GM19438 (cell line): ENCODE data around the gene GPR32.
"Not testable (repeated sequence)": the region's sequence is repeated elsewhere in the genome, so short reads cannot be mapped to it uniquely, and the experiment has no call there.

ENCODE experiments used
- ATAC-seq: cut with Tn5 transposase; IDR thresholded peaks from one replicate; pipeline ENCODE4 v1.9.1; 2021; ENCODE audit warnings: low read depth; ENCODE audit not compliant: unreplicated experiment

Gene GPR32, protein sequence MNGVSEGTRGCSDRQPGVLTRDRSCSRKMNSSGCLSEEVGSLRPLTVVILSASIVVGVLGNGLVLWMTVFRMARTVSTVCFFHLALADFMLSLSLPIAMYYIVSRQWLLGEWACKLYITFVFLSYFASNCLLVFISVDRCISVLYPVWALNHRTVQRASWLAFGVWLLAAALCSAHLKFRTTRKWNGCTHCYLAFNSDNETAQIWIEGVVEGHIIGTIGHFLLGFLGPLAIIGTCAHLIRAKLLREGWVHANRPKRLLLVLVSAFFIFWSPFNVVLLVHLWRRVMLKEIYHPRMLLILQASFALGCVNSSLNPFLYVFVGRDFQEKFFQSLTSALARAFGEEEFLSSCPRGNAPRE

DNA sequence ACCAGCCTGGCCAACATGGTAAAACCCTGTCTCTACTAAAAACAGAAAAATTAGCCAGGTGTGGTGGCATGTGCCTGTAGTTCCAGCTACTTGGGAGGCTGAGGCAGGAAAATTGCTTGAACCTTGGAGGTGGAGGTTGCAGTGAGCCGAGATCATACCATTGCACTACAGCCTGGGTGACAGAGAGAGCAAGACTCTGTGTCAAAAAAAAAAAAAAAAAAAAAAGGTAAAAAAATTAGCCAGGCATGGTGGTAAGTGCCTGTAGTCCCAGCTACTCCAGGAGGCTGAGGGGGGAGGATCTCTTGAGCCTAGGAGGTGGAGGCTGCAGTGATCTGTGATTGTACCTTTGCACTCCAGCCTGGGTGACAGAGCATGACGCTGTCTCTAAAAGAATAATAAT, at the start of gene GPR32:
Gene GPR32, plus strand, starts transcription at position 301 of the 400 bp plus-strand sequence. CDS start 137 bp downstream, outside the sequence.
- ATAC-seq: not testable (repeated sequence)

DNA sequence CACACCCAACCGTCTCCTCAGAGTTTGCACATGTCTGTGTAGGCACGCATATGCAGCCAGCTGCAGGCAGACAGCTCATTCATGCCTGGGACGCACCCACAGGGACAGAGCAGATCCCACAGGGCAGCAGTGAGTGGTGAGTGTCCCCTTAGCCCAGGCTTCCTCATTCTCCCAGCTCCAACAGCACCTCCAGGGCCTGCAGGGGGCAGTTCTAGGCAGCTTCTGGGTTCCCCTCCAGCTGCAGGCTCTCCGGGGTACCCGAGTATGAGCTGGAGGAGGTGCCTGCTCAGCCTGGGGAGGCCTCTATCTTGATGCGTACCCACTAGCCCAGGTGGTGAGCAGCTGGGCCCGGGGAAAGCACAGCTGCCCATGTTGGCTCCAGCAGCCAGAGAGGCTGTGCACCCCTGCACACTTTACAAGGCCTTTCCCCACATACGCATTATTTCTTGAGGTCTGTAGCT, 49.3 kb upstream of the GPR32 start:
- no peak for ATAC-seq

DNA sequence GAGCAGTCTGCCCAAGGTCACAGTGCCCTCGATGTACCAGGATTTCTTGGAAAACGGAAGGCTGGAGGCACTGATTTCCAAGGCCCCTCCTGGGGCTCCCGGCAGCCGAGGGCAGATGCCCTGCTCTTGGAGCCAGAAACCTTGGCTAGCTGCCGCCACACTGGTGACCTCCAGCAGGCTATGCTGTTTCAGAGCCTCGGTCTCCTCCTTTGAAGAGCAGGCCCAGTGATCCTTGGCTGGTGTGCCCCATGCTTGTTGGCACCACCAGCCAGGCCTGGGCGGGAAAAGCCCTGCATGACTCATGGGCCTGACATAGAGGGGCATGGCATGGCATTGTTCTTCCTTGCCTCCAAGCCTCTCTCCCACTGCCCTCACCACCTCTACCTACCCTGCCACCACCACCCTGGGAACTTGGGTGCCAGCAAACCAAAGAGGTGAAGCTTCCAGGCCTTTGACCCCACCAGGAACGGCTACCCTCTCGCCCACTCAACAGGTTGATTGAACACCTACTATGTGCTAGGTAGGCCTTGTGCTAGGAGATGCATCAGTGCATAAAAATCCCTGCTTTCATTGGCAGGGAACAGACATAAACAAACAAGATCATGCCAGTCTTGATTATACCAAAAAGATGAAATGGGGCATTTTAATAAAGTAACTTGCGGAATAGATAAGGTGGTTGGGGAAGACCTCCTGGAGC, 48.7 kb upstream of the GPR32 start:
- ATAC-seq: no peak

DNA sequence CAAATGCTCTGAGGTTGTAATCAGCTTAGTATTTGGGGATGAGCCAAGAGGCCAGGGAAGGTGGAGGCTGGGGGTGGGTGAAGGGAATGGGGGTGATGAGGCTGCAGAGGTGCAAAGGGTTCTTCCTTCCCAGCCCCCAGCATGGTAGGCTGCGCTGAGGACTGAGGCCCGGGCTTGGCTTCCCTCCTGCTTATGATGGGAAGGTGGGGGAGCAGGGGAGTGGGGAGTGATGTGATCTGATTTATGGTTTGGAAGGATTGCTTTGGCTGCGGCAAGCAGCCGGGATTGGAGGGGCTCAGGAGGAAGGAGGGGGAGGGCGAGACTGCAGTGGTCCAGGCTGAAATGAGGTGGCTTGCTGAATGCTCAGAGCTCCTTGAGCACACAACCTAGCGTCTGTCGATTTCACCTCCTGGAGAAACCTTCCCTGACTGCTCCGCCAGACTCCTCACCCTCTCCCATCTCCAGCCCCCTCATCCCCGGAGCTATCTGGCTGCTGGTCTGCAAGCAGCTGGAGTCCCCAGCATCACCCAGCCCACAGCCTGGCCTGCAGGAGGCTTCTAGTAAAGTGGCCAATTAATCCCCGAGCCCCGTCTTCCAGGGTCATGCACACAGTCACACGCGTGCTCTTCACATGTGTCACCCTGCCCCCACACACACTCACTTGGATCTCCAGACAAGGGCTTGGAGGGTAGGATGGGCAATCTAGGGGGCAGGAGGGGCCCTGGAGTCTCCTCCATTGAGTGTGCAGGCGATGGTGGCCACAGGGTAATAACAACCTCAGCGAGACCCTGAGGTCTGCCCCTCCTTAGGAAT, 47.9 kb upstream of the GPR32 start:
- ATAC-seq: no peak

DNA sequence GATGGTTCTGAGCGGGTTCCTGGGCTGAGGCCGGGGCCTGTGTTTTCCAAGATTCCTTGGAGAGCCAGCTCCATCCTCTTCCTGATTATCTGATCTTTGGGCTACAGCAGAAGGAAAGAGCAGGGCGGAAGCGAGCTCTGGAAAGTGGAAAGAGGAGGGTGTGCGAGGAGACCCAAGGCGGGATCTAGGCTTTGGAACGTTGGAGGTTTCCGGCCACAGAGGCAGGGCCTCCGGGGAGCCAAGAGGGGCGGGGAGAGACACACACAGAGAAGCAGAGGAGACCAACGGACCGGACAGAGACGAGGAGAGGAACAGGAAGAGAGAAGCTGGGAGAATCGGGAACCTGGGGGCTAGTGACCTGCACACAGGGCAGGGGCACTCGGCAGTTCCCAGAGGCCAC, 47.2 kb upstream of the GPR32 start, which contains the start of gene CLEC11A:
Gene CLEC11A, plus strand, starts transcription at position 296 of the 400 bp plus-strand sequence. CDS start 162 bp downstream, outside the sequence.
- no peak for ATAC-seq

DNA sequence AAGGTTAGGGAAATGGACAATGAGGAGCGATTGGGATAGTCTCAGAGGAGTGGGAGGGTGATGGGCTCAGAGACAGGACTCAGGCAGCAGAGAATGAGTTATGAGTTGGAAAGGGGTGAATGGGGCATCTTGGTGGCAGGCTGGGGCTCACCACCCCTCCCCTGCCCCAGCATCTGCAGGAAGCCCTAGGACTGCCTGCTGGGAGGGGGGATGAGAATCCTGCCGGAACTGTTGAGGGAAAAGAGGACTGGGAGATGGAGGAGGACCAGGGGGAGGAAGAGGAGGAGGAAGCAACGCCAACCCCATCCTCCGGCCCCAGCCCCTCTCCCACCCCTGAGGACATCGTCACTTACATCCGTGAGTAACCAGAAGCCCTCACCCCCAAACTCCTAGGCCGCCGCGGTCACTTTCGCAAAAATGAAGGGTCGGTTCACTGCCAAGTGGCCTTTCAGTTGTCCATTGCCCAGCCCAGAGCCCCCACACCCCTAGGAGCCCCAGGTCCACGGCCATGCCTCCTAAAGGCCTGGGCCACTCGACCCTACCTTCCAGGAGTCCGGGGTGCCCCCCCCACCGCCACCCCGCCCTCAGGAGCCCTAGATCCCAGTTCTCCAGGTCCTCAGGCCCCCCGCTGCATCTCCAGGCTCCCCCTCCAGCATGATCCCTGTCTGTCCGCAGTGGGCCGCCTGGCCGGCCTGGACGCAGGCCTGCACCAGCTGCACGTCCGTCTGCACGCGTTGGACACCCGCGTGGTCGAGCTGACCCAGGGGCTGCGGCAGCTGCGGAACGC, 46.3 kb upstream of the GPR32 start:
- no peak for ATAC-seq

DNA sequence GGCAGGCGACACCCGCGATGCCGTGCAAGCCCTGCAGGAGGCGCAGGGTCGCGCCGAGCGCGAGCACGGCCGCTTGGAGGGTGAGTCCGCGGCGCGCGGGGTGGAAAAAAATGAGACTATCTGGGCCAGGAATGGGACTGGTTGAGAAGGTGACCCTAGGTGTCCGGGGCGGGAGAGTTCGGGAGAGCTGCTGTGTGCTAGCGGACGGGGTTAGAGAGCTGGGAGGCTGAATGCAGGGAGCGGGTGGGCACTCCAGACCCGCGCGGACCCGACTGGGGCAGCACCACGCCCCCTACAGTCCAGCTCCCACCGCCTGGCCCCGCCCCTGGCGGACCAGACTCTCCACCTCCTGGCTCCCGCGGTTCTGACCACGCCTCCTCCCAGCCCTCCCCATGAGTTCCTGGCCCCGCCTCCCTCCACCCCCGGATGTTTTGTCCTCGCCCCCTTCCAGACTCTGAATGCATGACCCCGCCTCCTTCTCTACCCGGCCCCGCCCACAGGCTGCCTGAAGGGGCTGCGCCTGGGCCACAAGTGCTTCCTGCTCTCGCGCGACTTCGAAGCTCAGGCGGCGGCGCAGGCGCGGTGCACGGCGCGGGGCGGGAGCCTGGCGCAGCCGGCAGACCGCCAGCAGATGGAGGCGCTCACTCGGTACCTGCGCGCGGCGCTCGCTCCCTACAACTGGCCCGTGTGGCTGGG, 45.6 kb upstream of the GPR32 start:
- ATAC-seq: peak; percentile 76

DNA sequence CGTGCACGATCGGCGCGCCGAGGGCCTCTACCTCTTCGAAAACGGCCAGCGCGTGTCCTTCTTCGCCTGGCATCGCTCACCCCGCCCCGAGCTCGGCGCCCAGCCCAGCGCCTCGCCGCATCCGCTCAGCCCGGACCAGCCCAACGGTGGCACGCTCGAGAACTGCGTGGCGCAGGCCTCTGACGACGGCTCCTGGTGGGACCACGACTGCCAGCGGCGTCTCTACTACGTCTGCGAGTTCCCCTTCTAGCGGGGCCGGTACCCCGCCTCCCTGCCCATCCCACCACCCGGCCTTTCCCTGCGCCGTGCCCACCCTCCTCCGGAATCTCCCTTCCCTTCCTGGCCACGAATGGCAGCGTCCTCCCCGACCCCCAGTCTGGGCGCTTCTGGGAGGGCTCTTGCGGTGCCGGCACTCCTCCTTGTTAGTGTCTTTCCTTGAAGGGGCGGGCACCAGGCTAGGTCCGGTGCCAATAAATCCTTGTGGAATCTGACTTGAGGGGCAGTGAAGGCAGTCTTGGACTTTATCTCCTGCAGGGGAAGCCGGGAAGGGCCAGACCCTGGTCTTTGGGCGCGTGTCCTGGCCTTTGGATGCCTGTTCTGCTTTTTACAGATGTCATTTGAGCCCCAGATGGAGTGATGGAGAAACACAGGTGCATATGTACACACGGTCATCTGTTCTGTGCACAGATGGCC, 44.9 kb upstream of the GPR32 start:
- ATAC-seq: no peak

DNA sequence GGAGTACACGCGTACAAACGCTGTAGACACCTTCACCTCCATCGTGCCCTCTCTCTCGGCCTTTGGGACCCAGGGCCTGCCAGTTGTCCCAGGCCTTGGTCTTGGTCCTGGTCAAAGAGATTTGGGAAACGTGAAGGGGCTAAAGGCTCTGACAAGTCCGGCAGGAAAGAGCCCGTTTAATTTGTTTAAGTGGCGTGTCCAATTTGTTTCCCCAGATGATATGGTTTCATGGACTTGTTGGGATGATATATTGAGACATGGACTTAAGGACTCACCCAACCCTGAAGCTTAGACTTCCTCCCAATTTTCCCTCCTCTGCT, 44.4 kb upstream of the GPR32 start:
- ATAC-seq: no peak

DNA sequence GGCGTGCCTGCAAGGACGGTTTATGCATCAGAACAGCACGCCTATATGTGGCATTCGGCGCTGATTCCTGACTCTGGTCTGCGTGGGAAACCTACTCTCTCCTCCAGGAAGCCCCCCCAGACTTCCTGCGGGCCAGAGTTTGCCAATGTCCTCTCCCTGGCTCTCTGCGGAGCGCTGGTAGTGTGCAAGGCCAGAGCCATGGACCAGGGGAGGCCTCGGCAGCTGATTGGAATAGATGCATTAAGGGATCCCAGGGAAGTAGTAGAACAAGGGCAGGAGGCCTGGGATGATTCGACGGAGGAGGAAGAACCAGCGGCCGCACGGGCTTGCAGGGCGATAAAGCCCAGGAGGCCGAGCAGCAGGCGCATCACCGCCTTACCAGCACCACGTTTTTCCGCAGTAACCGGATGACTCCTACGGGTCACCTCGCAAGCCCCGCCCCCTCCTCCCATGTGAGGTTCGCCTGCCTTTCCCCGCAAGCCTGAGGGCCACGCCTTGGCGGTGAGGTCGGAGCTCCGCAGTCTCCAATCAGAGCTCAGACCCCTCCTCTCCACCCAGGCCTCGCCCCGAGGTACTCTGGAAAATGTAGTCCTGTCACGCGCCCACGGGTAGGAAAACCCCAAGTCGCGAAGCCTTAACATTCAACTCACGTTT, 42.1 kb upstream of the GPR32 start:
- no peak for ATAC-seq

DNA sequence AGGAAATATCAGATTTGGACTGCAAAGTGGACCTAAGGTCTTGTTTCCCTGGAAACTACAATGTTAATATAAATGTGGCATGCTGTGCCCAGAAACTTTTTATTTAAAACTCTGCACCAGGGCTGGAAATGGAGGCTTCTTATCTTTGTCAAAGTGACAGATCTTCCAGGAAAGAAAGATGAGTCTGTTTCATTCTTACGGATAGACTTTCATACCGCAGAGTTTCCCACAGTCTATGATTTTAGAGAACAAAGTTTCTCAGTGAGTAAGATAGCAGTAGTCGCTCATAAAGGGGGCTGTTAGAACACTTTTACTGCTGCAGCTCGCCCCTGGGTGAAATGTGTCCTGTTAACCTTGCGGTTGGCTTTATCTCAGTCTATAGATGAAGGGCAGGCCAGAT, 40.4 kb upstream of the GPR32 start:
- no peak for ATAC-seq

DNA sequence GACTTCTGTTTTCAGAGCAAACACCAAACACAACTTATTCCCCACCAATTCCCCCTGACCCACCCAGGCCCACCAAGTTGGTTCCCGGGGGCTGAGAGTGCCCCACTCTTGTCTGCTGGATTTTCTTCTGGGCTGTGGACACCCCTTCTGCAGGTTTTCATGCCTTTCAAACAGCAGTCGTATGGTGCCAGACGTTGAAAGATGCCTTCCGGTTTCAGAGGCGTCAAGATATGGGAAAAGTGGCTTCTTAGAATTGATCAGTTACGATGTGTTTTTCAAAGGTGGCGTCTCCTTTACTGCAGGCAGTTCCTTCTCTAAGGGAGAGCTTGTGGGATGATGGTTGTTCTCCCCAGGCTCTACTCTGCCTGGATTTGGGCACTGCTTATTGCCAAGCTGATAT, 34.4 kb upstream of the GPR32 start:
- no peak for ATAC-seq

DNA sequence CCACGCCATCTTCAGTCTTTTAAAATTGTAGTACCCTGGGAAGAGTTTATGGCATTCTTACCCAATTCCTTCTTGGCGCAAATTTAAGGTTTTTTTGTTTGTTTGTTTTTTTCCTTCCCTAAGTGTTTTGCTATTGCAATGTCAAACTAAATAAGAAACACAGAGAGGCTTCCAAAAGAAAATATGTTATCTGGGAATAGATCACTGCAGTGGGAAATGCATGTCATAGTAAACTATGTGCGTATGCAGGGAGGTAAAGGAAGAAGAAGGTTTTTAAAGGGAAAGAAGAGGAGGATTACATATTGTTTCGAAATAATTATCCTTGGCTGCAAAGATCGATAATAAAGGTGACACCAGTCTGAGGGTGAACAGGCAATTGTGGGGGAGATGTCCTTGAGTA, 33.9 kb upstream of the GPR32 start:
- no peak for ATAC-seq

DNA sequence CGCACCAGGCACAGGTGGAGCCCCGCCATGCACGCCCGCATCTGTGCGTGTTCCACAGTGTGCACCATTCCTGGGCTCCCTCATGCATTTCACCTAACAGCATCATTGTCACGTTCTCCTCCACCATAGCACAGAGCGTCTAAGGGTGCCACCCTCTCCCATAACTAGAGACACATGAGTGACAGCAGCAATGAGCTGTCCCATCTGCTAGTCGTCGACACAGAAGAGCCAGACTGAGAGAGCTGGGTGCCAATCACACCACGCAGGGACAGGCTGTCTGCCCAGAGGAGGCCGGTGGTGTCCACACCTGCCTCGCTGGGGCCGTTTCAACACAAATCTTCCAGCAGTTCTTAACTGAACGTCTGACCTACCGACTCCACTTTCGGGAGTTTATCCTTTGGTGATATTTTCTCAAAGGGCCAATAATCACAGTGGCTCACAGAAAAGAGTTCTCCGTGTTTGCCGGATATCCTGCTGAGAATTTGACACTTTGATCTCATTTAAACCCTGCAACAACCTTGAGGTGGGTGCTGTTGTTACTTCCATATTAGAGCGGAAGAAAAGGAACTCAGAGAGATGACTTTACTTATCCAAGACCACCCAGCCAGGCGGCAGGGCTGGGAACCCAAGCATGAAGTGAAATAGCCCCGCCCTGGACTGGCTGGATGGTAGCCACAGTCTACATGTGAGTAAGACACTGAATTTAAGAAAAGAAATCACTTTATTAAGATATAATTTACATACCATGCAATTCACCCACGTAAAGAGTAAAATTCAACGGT, 30.9 kb upstream of the GPR32 start:
- ATAC-seq: no peak

DNA sequence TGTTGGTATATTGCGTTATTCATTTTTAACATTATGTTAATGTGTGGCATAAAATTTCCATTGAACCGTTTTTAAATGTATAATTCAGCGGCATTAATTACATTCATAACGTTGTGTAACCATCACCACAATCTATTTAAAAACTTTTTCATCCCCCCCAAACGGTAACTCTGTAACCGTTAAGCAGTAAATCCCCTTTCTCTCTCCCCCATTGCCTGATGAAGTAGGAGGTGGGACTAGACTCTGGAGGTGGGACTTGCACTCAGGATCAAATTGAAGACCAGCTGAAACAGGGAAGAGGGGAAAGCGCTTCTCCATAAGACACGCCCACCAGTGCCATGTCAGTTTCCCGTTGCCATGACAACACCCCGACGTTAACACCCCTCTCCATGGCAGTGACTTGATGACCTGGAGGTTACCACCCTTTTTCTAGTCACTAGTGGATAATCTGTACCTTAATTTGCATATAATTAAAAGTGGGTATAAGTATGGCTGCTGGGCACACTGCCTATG, 30.3 kb upstream of the GPR32 start:
- no peak for ATAC-seq

DNA sequence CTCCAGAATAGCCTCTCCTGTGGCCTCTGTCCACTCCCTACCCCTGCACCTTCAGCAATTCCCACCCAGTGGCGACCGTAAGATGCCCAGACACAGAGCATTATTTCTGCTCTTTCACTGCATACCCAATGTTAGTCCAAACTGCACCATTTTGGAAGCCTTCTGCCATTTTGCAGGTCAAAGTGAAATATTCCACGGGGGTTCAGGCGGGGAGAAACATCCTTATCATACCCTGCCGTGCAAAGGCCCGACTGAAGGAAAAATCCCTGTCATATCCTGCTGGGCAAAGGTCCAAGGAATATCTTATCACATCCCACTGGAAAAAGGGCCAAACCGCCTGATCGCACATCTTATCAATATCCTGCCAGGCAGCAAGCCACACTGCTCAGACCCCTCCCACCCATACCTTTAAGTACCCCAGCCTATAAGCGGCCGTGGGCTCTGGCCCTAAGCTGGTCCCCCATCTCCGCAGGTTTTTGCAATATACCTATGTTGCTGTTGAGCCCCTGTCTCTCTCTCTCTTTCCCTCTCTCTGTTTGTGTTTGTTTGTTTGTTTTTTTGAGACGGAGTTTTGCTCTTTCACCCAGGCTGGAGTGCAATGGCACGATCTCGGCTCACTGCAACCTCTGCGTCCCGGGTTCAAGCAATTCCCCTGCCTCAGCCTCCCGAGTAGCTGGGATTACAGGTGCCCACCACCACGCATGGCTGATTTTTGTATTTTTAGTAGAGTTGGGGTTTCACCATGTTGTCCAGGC, 28.9 kb upstream of the GPR32 start:
- no peak for ATAC-seq

DNA sequence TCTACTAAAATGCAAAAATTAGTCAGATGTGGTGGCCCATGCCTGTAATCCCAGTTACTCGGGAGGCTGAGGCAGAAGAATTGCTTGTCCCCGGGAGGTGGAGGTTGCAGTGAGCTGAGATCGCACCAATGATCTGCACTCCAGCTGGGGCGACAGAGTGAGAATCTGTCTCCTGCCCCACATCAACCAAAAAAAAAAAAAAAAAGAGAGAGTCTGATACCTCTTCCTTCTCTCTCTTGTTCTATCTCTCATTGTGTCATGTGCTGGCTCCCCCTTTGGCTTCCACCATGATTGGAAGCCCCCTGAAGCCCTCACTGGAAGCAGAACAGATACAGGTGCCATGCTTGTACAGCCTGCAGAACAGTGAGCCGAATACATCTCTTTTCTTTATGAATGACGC, 26.7 kb upstream of the GPR32 start:
- no peak for ATAC-seq
